Heart right ventricle (tissue), 16 donors: ENCODE data around the gene ATM. TPM values are rescaled to one million over a fixed set of nuclear protein-coding genes. Genes with fewer than 3 reads are reported as not detected.

Source experiments
- ATAC-seq, 8 donors: fragments of 200-7000 bp; cut with Tn5 transposase; one replicate each; pipeline ENCODE4 v1.9.1; 2020; ENCODE audit warnings: mild to moderate bottlenecking in 8 of 8, moderate library complexity in 8 of 8, moderate number of reproducible peaks in 1 of 8
- DNase-seq, 2 donors: peaks; one replicate each; pipeline ENCODE4 v3.0.0-alpha.2; 2020
- H3K27ac ChIP-seq, 10 donors: fragments of 200-600 bp; sonication (generic) in 2 of 10; one replicate each; pipeline versions ENCODE4 v1.5.0 to v1.8.0; 2020 to 2022; ENCODE audit warnings: mild to moderate bottlenecking in 3 of 10
- H3K27me3 ChIP-seq, 7 donors: fragments of 200-600 bp; one replicate each; pipeline ENCODE4 v1.8.0; 2021 to 2022; ENCODE audit warnings: mild to moderate bottlenecking in 2 of 7
- H3K36me3 ChIP-seq, 9 donors: fragments of 200-600 bp; sonication (generic) in 1 of 9; one replicate each; pipeline versions ENCODE4 v1.5.0 to v1.8.0; 2020 to 2022; ENCODE audit warnings: mild to moderate bottlenecking in 2 of 9
- H3K4me1 ChIP-seq, 9 donors: fragments of 200-600 bp; sonication (generic) in 1 of 9; one replicate each; pipeline versions ENCODE4 v1.5.0 to v1.8.0; 2020 to 2022; ENCODE audit warnings: mild to moderate bottlenecking in 4 of 9
- H3K4me3 ChIP-seq, 10 donors: fragments of 200-600 bp; sonication (generic) in 2 of 10; one replicate each; pipeline versions ENCODE4 v1.5.0 to v1.8.0; 2020 to 2022; ENCODE audit warnings: mild to moderate bottlenecking in 7 of 10, moderate library complexity in 2 of 10
- H3K9me3 ChIP-seq, 11 donors: fragments of 200-600 bp in 10 of 11; sonication (generic) in 2 of 11; one replicate each; pipeline versions ENCODE4 v1.5.0 to v1.8.0; 2013 to 2022; ENCODE audit warnings: mild to moderate bottlenecking in 2 of 11, control low read depth in 1 of 11, moderate library complexity in 1 of 11
- WGBS, 2 donors: extraction: QIAGEN DNeasy Blood & Tissue Kit; methylation state at CpG; one replicate each; pipeline ENCODE4 v1.1.7; 2013; ENCODE audit warnings: inconsistent platforms in 1 of 2; 5-methylcytosine and 5-hydroxymethylcytosine counted together
- intact Hi-C, 10 donors: fragments of 100-400 bp; cut with DNase I; formaldehyde crosslinking; loops; one replicate each; pipeline versions ENCODE4 v1.11.1 to v1.14.2; 2022
- polyA plus RNA-seq, 2 donors: library from polyadenylated mRNA; stranded (reverse); fragments of 200-250 nt; gene quantifications; one replicate each; pipeline ENCODE4 v1.2.3, GENCODE V29; 2013
- total RNA-seq, 10 donors: library from RNA; stranded (reverse); fragmentation: NEBNext Ultra II Directional in 3 of 10; extraction: Animal tissue kit (Norgen Biotek cat#: 25700) in 3 of 10; gene quantifications; one replicate each; pipeline versions ENCODE4 v1.2.1 to v1.2.4, GENCODE V29; 2021 to 2023
- TF ChIP-seq, protein P1 (sequence below), 9 donors: fragments of 200-600 bp; sonication (generic) in 2 of 9; IDR thresholded peaks; one replicate each; pipeline versions ENCODE4 v1.5.0 to v1.8.0; 2021 to 2022; ENCODE audit warnings: antibody characterized with exemption in 9 of 9, mild to moderate bottlenecking in 5 of 9, moderate library complexity in 1 of 9
- donor health status: Arrhythmogenic right ventricular cardiomyopathy.
- donor health status: ischemic (EF 13 %, LVEDD 7.1; RV severe dilation, severe dysfunction).
- donor health status: healthy with polysubstance abuse.
- donor health status: DM: no; HTN: yes; CAD: no.
- donor health status: DM: no; HTN: no; CAD: no.
- donor health status: ischemic (EF 25% LVEDD 6.9; RV normal size, moderate dysfunction).
- donor health status: ischemic (EF 25% LVEDD 5.7; RV mildly dilated, moderate dysfunction).
- donor health status: healthy.
- donor health status: DM: yes; HTN: yes; CAD: no.
- donor health status: Ischemic cardiomyopathy.
- donor health status: ischemic (EF 35%, LVEDD 5.7; RV mildly dilated, moderate dysfunction).
- donor health status: nonischemic (EF 11% LVEDD 7.7; RV severe dilation, severe dysfunction).
- donor health status: DM: yes; HTN: yes; CAD: no.
- donor health status: PGD.
- donor health status: ischemic (EF 29% LVEDD 5.4; RV normal size, mild dysfunction).
- donor health status: nonischemic (EF 23%, LVEDD 6.1; RV moderate dilation, normal function).

Gene ATM
- total and polyA plus RNA-seq, 12 donors, result 9.4 to 50.7 (median 33.7) TPM

GRCh38 chr11:108241330-108242037 is 18.6 kb downstream of the ATM start:
- Histone ChIP-seq H3K27me3 (no peaks in the 10 kb centered on the region), H3K4me3 (no peak overlapping the region), H3K27ac (no peak overlapping the region), H3K9me3 (peaks cover 0 to 4% (median 0%) of the 10 kb centered on the region in 11 donors), H3K36me3 (peaks cover 0 to 99% (median 18%) of the 10 kb centered on the region in 9 donors), H3K4me1 (peaks cover 0 to 31% (median 0%) of the 10 kb centered on the region in 9 donors)
- intact Hi-C loops, result no loop called here
- 95 to 97% methylated on average over 4 of the region's 4 CpGs for WGBS, 2 donors
- ATAC-seq (no peak), DNase-seq (no peak)
- TF ChIP-seq, protein P1, sequence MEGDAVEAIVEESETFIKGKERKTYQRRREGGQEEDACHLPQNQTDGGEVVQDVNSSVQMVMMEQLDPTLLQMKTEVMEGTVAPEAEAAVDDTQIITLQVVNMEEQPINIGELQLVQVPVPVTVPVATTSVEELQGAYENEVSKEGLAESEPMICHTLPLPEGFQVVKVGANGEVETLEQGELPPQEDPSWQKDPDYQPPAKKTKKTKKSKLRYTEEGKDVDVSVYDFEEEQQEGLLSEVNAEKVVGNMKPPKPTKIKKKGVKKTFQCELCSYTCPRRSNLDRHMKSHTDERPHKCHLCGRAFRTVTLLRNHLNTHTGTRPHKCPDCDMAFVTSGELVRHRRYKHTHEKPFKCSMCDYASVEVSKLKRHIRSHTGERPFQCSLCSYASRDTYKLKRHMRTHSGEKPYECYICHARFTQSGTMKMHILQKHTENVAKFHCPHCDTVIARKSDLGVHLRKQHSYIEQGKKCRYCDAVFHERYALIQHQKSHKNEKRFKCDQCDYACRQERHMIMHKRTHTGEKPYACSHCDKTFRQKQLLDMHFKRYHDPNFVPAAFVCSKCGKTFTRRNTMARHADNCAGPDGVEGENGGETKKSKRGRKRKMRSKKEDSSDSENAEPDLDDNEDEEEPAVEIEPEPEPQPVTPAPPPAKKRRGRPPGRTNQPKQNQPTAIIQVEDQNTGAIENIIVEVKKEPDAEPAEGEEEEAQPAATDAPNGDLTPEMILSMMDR (IDR thresholded peaks at IDR 0.05), result no peak

DNA sequence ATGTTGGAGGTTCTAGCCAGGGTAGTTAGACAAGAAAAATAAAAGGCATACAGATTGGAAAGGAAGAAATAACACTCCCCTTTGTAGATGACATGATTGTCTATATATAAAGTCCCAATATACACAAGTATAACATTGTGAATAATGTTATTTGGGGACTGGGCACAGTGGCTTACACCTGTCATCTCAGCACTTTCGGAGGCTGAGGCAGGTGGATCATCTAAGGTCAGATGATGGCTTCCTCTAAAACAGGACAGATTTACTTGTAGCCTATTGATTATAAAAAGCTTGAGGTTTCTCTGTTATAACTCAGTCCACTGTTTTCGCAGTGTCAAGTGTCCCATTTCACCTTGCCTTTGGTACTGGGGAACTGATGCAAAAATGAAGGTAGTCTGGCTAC is 19.6 kb downstream of the ATM start:
- no peak overlapping the region for H3K27ac ChIP-seq
- 97 to 99% methylated on average over 2 of the region's 2 CpGs for WGBS, 2 donors
- peaks cover 0 to 99% (median 12%) of the 10 kb centered on the region in 9 donors for H3K36me3 ChIP-seq

GRCh38 chr11:108246308-108246707 is 23.4 kb downstream of the ATM start:
- WGBS, 2 donors, result 64 to 98% methylated on average over 3 of the region's 3 CpGs

More for the DNA sequence above, 19.6 kb downstream of the ATM start:
- peaks cover 0 to 4% (median 0%) of the 10 kb centered on the region in 11 donors for H3K9me3 ChIP-seq
- no peaks in the 10 kb centered on the region for H3K27me3 ChIP-seq
- intact Hi-C loops, result no loop called here
- no peak for ATAC-seq
- H3K4me3 ChIP-seq, result no peak overlapping the region
- no peak for DNase-seq
- TF ChIP-seq, protein P1 (IDR thresholded peaks at IDR 0.05), result no peak
- H3K4me1 ChIP-seq, result peaks cover 0 to 22% (median 0%) of the 10 kb centered on the region in 9 donors

GRCh38 chr11:108246885-108247284 is 24.0 kb downstream of the ATM start:
- intact Hi-C loops, result no loop called here
- Histone ChIP-seq H3K36me3 (peaks cover 0 to 99% (median 33%) of the 10 kb centered on the region in 9 donors), H3K4me3 (no peak overlapping the region), H3K4me1 (no peaks in the 10 kb centered on the region), H3K9me3 (no peaks in the 10 kb centered on the region), H3K27ac (no peak overlapping the region), H3K27me3 (no peaks in the 10 kb centered on the region)
- WGBS, 2 donors, result 87 to 95% methylated on average over 2 of the region's 2 CpGs
- no peak for DNase-seq
- ATAC-seq, result no peak
- TF ChIP-seq, protein P1 (IDR thresholded peaks at IDR 0.05), result no peak

More at GRCh38 chr11:108246308-108246707, 23.4 kb downstream of the ATM start:
- Histone ChIP-seq H3K27me3 (no peaks in the 10 kb centered on the region), H3K9me3 (no peaks in the 10 kb centered on the region), H3K4me1 (no peaks in the 10 kb centered on the region), H3K4me3 (no peak overlapping the region), H3K27ac (no peak overlapping the region), H3K36me3 (peaks cover 0 to 99% (median 30%) of the 10 kb centered on the region in 9 donors)
- intact Hi-C loops, result no loop called here
- ATAC-seq (no peak), DNase-seq (no peak)
- TF ChIP-seq, protein P1 (IDR thresholded peaks at IDR 0.05), result no peak
